Measurements from ENCODE around the gene RDH13. TPM values are rescaled to one million over a fixed set of nuclear protein-coding genes. Genes with fewer than 3 reads are reported as not detected.
"Not testable (repeated sequence)": the region's sequence is repeated elsewhere in the genome, so short reads cannot be mapped to it uniquely, and the experiment has no call there.

RDH13 gene
- total and polyA plus RNA-seq, 10 of the 15 experiments (the other 5 are each of a cell fraction or from before 2014, with no cell fraction given): 1.3 to 11.6 (median 8.9) TPM

DNA sequence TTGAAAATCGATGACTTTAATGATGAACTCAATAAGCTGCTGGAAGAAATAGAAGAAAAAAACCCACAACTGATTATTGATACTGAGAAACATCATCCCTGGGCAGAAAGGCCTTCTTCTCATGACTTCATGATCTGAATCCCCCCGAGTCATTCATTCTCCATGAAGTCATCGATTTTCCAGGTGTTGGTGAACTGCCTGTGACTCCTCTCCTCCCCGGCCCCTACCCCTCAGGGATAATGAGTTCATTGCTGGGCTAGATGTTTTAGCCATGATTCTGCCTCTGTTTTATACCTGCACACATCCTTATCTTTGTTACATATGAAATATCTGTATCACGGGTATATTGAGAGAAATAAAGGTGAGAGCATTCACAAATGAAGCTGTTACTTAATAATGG lies 62.2 kb downstream of the RDH13 start:
- Histone ChIP-seq H2AFZ (ENCODE audit: control insufficient read depth, low read depth, low read length) (no peak overlapping the region), H3K79me2 (ENCODE audit: control insufficient read depth, insufficient read depth, low read length) (no peaks in the 10 kb centered on the region), H3K9me3 (replicated peaks; ENCODE audit: control insufficient read depth, insufficient read depth, low read length) (peaks cover 6% of the 10 kb centered on the region), H4K20me1 (ENCODE audit: control insufficient read depth, insufficient read depth) (no peaks in the 10 kb centered on the region), H3K36me3 (ENCODE audit: control insufficient read depth in 2 of 2, insufficient read depth in 2 of 2, low read length in 1 of 2) (no peaks in the 10 kb centered on the region), H3K27me3 (replicated peaks in 1 of 2; ENCODE audit: control insufficient read depth in 2 of 2, insufficient read depth in 2 of 2, low read length in 1 of 2) (no peaks in the 10 kb centered on the region), H3K4me1 (ENCODE audit: control insufficient read depth, insufficient read depth, low read length) (no peaks in the 10 kb centered on the region), H3K9ac (ENCODE audit: control insufficient read depth, insufficient read depth, low read length) (no peak overlapping the region), H3K4me3 (no peak overlapping the region), H3K27ac (ENCODE audit: control insufficient read depth, insufficient read depth) (no peak overlapping the region), H3K4me2 (ENCODE audit: control insufficient read depth, insufficient read depth) (no peak overlapping the region)
- SMC1A ChIA-PET (ENCODE audit: uncharacterized antibody, unreplicated experiment): no interaction called here
- CTCF ChIA-PET: no interaction called here
- DNase-seq (ENCODE audit: low read depth, low spot score) (no peak), FAIRE-seq (no peak), ATAC-seq (no peak)
- RAD21 ChIA-PET (ENCODE audit: unreplicated experiment): no interaction called here
- TF ChIP-seq FOXM1 (IDR thresholded peaks at IDR 0.05; ENCODE audit: low read depth, low read length): no peak
- BruUV-seq (replicated peaks): no TSS peak
- POLR2A ChIA-PET: no interaction called here
- 0% methylated on average over 5 of the region's 5 CpGs for WGBS (ENCODE audit: insufficient coverage, insufficient replicate concordance, low lambda C conversion rate, missing lambda C conversion rate)
- intact Hi-C loops (cut with micrococcal nuclease; ENCODE audit: unreplicated experiment) (no loop called here), in situ Hi-C loops (cut with MboI) (no loop called here)

DNA sequence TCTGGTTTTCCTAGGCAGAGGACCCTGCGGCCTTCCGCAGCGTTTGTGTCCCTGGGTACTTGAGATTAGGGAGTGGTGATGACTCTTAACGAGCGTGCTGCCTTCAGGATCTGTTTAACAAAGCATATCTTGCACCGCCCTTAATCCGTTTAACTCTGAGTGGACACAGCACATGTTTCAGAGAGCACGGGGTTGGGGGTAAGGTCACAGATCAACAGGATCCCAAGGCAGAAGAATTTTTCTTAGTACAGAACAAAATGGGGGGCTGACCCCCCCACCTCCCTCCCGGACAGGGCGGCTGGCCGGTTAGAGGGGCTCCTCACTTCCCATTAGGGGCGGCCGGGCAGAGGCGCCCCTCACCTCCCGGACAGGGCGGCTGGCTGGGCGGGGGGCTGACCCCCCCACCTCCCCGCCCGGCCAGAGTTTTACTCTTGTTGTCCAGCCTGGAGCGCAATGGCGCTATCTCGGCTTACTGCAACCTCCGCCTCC lies 64.2 kb downstream of the RDH13 start:
- ATAC-seq; SMC1A ChIA-PET (ENCODE audit: uncharacterized antibody, unreplicated experiment); H3K9me3 ChIP-seq (replicated peaks; ENCODE audit: control insufficient read depth, insufficient read depth, low read length); H3K9ac ChIP-seq (ENCODE audit: control insufficient read depth, insufficient read depth, low read length); H4K20me1 ChIP-seq (ENCODE audit: control insufficient read depth, insufficient read depth); POLR2A ChIA-PET; H3K27ac ChIP-seq (ENCODE audit: control insufficient read depth, insufficient read depth); FAIRE-seq; RAD21 ChIA-PET (ENCODE audit: unreplicated experiment); H3K4me1 ChIP-seq (ENCODE audit: control insufficient read depth, insufficient read depth, low read length); intact Hi-C loops (cut with micrococcal nuclease; ENCODE audit: unreplicated experiment); H3K27me3 ChIP-seq (replicated peaks in 1 of 2; ENCODE audit: control insufficient read depth in 2 of 2, insufficient read depth in 2 of 2, low read length in 1 of 2); H3K4me2 ChIP-seq (ENCODE audit: control insufficient read depth, insufficient read depth); H2AFZ ChIP-seq (ENCODE audit: control insufficient read depth, low read depth, low read length); BruUV-seq (replicated peaks); in situ Hi-C loops (cut with MboI); CTCF ChIA-PET; H3K36me3 ChIP-seq (ENCODE audit: control insufficient read depth in 2 of 2, insufficient read depth in 2 of 2, low read length in 1 of 2); DNase-seq (ENCODE audit: low read depth, low spot score); H3K79me2 ChIP-seq (ENCODE audit: control insufficient read depth, insufficient read depth, low read length); H3K4me3 ChIP-seq: not testable (repeated sequence)
- WGBS (ENCODE audit: insufficient coverage, insufficient replicate concordance, low lambda C conversion rate, missing lambda C conversion rate): 68% methylated on average over 19 of the region's 23 CpGs

Measured in GM12878 (cell line).